GM21447 (cell line): ENCODE data around the gene FAM90A1.
"Not testable (repeated sequence)": the region's sequence is repeated elsewhere in the genome, so short reads cannot be mapped to it uniquely, and the experiment has no call there.

Experiments
- ATAC-seq: cut with Tn5 transposase; IDR thresholded peaks from one replicate; pipeline ENCODE4 v1.9.1; 2021; ENCODE audit not compliant: unreplicated experiment

FAM90A1 gene

GRCh38 chr12:8233935-8234495 is 6.6 kb upstream of the FAM90A1 start:
- not testable (repeated sequence) for ATAC-seq

- ATAC-seq, result not testable (repeated sequence)
Observed at GRCh38 chr12:8233300-8233855, 6.0 kb upstream of the FAM90A1 start.

- not testable (repeated sequence) for ATAC-seq
Observed at GRCh38 chr12:8231666-8232608, 4.5 kb upstream of the FAM90A1 start.

- not testable (repeated sequence) for ATAC-seq
Observed at GRCh38 chr12:8231049-8231448, 3.6 kb upstream of the FAM90A1 start.

- not testable (repeated sequence) for ATAC-seq
Observed at GRCh38 chr12:8229486-8229885, 2.1 kb upstream of the FAM90A1 start.

- ATAC-seq, result not testable (repeated sequence)
Observed at GRCh38 chr12:8228607-8229006, 1.2 kb upstream of the FAM90A1 start.

- ATAC-seq, result not testable (repeated sequence)
Observed at GRCh38 chr12:8227732-8228077, 287 bp upstream of the FAM90A1 start.

GRCh38 chr12:8226355-8226754 is 1.1 kb downstream of the FAM90A1 start:
- no peak for ATAC-seq

GRCh38 chr12:8224782-8225181 is 2.6 kb downstream of the FAM90A1 start:
- ATAC-seq, result not testable (repeated sequence)

- not testable (repeated sequence) for ATAC-seq
Observed at GRCh38 chr12:8223646-8224045, 3.8 kb downstream of the FAM90A1 start.

- not testable (repeated sequence) for ATAC-seq
Observed at GRCh38 chr12:8222303-8222702, 5.1 kb downstream of the FAM90A1 start.

GRCh38 chr12:8221844-8222243 is 5.6 kb downstream of the FAM90A1 start:
- ATAC-seq, result not testable (repeated sequence)

- ATAC-seq, result not testable (repeated sequence)
Observed at GRCh38 chr12:8221375-8221774, 6.0 kb downstream of the FAM90A1 start.

- not testable (repeated sequence) for ATAC-seq
Observed at GRCh38 chr12:8218711-8219382, 8.6 kb downstream of the FAM90A1 start.

GRCh38 chr12:8197685-8198308 is 29.6 kb downstream of the FAM90A1 start:
- not testable (repeated sequence) for ATAC-seq

GRCh38 chr12:8188088-8188487 is 39.3 kb downstream of the FAM90A1 start:
- ATAC-seq, result not testable (repeated sequence)

GRCh38 chr12:8184206-8184605 is 43.2 kb downstream of the FAM90A1 start:
- not testable (repeated sequence) for ATAC-seq

- not testable (repeated sequence) for ATAC-seq
Observed at GRCh38 chr12:8183346-8183745, 44.1 kb downstream of the FAM90A1 start.

GRCh38 chr12:8182923-8183322 is 44.5 kb downstream of the FAM90A1 start:
- ATAC-seq, result not testable (repeated sequence)

- ATAC-seq, result not testable (repeated sequence)
Observed at GRCh38 chr12:8181271-8181670, 46.1 kb downstream of the FAM90A1 start.
